COR-L47 (cell line): ENCODE data around the gene NPLOC4.

Source experiments
- DNase-seq: peaks from one replicate; lab custom pipeline; 2025; lab: John Stamatoyannopoulos, UW

Gene NPLOC4

GRCh38 chr17:81662002-81662401 lies 25.1 kb upstream of the NPLOC4 start:
- no peak for DNase-seq

- DNase-seq = no peak
These were observed 23.5 kb upstream of the NPLOC4 start for GRCh38 chr17:81660441-81660840.

GRCh38 chr17:81659038-81659437 lies 22.1 kb upstream of the NPLOC4 start:
- DNase-seq = no peak

- DNase-seq = no peak
These were observed 19.9 kb upstream of the NPLOC4 start for GRCh38 chr17:81656835-81657234.

- no peak for DNase-seq
These were observed 19.3 kb upstream of the NPLOC4 start, which contains the start of gene PDE6G for GRCh38 chr17:81656118-81656743. Gene PDE6G (minus strand): TSS chr17:81656542. CDS start chr17:81653305, 3,237 bp downstream.

- DNase-seq = no peak
These were observed 18.6 kb upstream of the NPLOC4 start for GRCh38 chr17:81655378-81656117.

- DNase-seq = no peak
These were observed 16.2 kb upstream of the NPLOC4 start for GRCh38 chr17:81652906-81653771.

GRCh38 chr17:81651692-81652091 lies 14.8 kb upstream of the NPLOC4 start:
- DNase-seq = no peak

GRCh38 chr17:81650951-81651350 lies 14.0 kb upstream of the NPLOC4 start:
- no peak for DNase-seq

GRCh38 chr17:81648707-81649085 lies 11.8 kb upstream of the NPLOC4 start:
- DNase-seq = no peak

GRCh38 chr17:81648013-81648706 lies 11.2 kb upstream of the NPLOC4 start:
- DNase-seq = no peak

- no peak for DNase-seq
These were observed 10.7 kb upstream of the NPLOC4 start for GRCh38 chr17:81647640-81648012.

- DNase-seq = no peak
These were observed 10.1 kb upstream of the NPLOC4 start for GRCh38 chr17:81646869-81647600.

GRCh38 chr17:81644976-81645952 lies 8.4 kb upstream of the NPLOC4 start:
- DNase-seq = no peak

- no peak for DNase-seq
These were observed 7.6 kb upstream of the NPLOC4 start for GRCh38 chr17:81644496-81644895.

- DNase-seq = no peak
These were observed 5.0 kb upstream of the NPLOC4 start for GRCh38 chr17:81641825-81642489.

- no peak for DNase-seq
These were observed 3.1 kb upstream of the NPLOC4 start for GRCh38 chr17:81640011-81640410.

- no peak for DNase-seq
These were observed 1.8 kb upstream of the NPLOC4 start for GRCh38 chr17:81638683-81639082.

- no peak for DNase-seq
These were observed 873 bp downstream of the NPLOC4 start for GRCh38 chr17:81635973-81636504.
